HG02943 (cell line): ENCODE data around the gene TMEM11.
"Not testable (repeated sequence)": the region's sequence is repeated elsewhere in the genome, so short reads cannot be mapped to it uniquely, and the experiment has no call there.

Source experiments
- ATAC-seq: cut with Tn5 transposase; IDR thresholded peaks from one replicate; pipeline ENCODE4 v1.9.1; 2021; ENCODE audit warnings: mild to moderate bottlenecking, low read depth, moderate library complexity; ENCODE audit not compliant: unreplicated experiment

The TMEM11 gene

DNA sequence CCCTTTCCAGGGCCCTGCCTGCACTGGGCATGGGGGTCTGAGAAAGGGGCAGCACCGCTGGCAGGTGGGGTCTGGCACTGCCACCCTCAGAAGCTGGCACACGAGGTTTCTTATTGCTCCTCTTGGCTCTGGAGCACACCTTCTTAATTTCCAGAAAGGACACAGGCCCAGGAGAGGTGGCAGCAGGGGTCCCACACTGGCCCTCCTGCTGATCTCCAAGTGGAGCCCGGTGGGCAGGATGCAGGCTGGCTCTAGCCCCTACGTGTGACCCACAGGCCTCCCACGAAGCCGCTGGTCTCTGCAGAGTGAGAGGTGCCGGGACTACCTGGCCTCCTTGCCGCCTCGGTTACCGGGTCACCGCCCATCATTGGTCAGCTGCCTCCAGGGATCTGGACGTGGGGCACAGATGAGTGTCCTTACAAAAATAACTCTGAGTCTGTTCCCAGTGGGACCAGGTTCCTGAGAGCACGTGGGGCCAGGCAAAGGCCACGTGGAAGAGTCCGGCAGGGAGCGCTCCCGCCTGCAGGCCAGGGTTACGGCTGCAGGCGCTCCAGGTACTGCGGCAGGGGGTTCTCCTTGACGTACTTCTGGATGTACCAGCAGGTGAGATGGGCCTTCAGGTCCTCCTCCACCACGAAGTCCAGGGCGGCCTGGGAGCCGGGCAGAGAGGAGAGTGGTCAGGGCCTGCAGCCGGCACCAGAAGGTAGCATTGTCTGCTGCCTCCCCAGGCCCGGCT is 29.0 kb upstream of the TMEM11 start:
- ATAC-seq = no peak

DNA sequence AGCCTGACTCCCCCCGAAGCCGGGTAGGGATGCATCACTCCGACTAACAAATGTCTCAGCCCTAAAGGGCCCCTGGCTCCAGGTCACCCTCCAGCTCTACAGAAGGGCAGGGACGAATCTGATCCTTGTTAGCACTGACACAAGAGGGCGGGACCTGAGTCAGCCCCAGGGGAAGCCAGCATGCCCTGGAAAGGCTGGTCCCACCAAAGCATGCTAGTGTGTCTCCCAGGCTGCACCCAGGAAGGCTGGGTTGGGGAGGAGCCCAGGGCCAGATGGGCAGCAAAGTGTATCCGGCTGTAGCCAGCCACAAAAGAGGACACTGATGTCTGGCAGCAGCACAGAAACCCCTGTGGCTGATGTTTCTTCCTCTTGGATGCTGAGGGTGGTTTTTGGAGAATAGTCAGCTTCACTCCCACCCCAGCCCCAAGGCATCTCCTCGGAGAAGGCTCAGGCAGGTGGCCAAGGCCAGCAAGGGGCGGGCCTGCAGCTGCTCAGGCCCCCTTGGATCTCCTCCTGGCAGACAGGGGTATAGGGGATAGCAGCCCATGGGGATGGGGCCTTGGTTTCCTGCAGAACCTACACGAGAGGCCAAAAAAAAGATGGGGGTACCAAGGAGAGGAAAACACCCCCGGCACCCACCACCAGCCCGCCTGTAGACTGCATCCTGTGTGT is 28.2 kb upstream of the TMEM11 start:
- ATAC-seq = no peak

DNA sequence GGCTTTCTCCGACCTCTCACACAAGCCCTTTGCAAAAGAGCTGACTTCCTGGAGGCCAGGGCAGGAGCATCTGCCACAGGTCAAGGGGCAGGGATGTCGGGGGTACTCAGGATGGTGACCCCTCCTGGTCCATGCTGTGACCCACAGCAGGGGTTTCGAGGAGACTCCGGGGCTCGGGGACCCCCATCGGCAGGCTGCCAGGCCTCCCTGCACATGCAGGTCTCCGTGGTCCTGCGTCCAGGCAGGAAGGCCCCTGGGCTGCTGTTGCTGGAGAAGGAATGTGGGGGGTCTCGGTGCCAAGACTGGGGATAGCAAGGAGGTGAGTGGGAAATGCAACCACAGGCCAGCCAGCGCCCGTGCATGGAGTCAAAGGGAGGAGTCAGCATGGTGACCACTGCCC is 27.6 kb upstream of the TMEM11 start:
- ATAC-seq = no peak

DNA sequence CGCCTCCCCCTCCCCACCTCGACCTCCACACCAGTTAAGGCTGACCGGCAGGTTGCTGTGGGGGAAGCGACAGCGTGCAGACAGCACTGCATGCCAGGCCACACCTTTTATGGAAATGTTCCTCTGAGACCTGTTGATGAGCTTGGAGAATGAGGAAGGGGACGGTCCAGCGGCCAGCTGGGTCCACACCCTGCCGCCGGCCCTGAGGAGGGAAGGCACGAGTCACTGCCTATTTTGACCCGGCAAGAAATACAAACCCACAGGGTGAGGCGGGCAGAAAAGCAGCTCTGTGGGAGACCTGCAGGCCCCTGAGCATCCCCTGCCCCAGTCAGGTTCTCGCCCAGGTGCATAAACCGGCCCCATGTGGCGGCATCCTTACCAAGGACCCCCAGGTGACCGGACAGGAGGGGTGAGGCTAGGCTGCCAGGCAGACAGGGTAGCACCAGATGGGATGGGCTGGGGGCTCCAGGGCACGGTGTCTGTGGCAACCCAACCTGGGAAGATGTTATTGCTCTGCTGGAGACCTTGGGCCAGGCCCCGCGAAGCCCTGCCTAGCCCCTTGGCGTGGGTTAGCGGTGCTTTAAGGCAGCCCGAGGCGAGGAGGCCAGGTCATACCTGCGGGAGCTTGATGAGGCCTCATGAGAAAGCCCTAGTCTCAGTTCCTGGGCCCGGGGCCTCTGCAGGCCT is 26.6 kb upstream of the TMEM11 start:
- no peak for ATAC-seq

DNA sequence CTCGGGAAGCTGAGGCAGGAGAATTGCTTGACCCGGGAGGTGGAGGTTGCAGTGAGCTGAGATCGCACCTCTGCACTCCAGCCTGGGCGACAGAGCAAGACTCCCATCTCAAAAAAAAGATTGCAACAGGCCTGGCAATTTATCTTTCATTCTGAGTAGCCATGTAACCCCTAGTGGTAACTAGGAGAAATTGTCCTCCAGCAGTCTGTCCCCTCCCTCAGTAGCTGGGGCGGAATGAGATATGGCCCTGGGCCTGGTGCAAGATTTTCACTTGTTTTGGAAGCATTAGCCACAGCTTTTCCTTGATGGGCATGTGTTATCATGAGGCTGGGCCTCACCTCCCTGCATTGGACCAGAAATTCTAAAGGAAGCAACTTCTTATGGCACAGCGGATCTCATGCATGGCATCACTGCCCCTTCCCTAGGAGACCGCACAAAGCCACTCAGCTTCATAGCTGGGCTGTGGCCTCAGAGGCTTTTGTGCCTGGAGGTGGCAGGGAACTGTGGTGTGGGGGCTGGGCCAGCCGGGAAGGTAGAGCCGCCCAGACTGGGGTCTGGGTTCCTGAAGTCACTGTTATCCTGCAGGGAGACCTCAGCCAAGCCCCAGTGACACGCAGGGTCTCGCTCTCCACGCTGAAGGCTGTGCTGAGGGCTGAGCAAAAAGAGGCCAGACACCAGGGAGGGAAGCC is 25.9 kb upstream of the TMEM11 start:
- ATAC-seq = no peak

DNA sequence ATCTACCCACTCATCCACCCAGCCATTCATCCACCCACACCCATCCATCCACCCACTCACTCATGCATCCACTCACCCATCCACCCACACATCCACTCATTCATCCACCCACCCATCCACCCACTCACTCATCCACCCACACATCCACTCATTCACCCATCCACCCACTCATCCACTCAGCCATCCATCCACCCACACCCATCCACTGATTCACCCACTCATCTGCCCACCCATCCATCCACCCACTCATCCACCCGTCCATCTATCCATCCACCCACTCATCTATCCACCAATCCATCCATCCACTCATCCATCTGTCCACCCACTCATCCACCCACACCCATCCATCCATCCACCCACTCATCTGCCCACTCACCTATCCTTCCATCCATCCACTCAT is 22.0 kb upstream of the TMEM11 start:
- ATAC-seq = no peak

DNA sequence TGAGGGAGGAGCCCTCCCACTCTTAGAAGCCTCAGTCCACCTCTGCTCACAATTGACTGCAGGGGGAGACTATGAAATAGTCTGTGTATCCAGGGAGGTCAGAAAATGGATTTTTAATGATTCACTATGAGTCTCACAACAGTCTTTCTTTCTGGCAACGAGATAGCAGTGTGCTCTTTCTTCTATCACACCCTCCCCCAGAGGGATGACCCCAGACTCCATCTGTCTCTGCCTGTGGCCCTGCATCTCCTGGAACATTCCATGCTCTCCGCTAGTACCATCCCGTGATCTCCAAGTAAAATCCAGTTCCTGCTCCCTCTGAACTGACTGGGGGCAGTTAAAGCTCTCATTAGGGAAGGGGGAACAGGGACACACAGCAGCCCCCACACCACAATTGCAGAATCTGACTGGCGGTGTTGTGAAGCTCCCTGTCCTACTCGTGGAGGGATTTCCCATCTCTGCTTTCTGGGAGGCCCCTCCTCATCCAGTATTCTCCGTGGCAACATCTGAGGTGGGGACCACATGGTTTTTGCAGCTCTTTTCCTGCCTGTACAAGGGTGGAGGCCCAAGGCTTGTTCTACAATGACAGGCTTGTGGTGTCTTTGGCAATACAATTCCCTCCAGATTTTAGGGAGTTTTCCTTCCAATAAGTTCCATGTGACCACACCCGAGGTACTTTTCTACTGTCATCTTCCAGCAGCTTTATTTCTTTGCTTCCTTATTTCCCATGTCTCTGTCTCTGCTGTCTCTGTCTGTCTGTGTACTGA is 19.8 kb upstream of the TMEM11 start:
- ATAC-seq = no peak

DNA sequence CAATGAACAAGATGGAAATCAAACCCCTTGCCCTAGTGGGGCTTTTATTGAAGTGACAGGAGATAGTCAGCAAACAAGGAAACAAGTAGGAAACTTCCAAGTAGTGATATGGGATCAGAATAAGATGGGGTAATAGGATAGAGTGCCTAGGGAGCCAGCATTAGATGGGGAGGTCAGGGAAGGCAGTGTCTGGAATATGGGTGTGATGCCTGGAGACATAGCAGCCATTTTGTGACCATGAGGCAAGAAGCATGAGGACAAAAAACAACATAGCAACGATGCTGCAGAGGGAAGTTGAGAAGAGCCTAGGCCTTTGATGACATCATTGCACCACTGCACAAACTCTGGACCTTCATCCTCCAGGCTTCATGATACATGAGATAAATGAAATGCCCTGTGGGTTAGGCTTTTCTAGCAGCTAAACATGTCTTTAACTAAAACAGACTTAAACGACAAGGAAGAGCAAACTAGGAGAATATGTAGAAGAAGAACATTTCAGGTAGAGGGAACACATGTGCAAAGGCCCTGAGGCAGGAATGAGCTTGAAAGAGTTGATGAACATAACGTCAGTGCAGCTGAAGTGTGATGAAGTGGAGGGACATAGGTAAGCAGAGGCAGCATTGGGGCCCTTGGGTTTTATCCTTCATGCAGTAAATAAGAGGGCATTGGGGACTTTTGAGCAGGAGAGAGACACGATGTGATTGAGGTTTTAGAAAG is 18.2 kb upstream of the TMEM11 start:
- ATAC-seq = no peak

DNA sequence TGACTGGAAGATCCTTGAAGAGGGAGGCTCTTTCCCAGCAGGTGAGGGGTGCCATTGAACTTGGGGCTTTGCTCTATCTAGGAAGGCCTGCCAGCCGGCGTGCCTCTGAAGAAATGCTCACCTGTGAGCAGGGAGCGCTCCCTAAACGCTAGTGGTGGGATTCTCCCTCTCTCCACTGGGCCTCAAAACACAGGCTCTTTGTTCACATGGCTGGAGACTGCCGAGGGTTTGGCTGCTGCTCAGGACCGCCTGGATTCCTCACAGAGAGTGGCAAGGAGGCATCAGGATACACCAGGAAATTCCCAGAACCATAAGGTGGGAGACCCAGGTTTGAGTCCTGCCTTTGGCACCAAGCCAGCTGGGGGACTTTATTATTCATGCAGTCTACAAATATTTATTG is 17.6 kb upstream of the TMEM11 start:
- no peak for ATAC-seq

DNA sequence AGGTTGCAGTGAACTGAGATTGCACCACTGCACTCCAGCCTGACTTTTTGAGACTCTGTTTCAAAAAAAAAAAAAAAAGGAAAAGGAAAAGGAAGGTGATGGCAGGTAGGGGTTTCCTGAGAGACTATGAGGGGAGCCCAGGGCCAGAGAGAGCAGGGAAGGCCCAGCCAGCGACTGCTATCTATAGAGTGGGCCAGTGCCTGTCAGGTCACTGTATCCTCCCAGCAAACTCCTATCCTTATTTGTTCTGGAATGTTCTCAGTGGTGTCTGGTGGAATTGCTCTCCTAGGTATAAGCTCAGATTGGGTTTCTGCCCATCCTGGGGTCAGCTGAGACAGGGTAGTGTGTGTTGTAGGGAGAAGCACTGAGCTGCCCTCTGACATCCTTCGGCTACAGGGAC is 14.9 kb upstream of the TMEM11 start:
- no peak for ATAC-seq

DNA sequence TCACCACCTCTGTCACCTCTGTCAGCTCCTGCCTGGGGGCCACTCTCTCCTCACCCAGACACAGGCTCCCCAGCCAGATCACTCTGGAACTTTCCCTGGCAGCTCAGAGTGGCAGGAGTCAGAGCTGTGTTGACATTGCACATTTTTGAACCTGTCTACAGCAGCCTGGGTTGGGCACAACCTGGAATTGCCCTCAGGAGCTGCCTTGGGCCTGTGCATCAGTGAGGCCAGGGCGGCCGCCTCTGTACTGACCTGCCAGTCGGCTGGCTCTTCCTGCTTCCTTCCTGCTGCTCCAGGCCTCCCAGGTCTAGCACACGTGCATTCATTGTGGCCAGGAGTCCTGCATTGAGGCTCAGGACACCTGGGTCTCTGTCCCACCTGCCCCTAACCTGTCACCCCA is 14.2 kb upstream of the TMEM11 start:
- ATAC-seq = no peak

DNA sequence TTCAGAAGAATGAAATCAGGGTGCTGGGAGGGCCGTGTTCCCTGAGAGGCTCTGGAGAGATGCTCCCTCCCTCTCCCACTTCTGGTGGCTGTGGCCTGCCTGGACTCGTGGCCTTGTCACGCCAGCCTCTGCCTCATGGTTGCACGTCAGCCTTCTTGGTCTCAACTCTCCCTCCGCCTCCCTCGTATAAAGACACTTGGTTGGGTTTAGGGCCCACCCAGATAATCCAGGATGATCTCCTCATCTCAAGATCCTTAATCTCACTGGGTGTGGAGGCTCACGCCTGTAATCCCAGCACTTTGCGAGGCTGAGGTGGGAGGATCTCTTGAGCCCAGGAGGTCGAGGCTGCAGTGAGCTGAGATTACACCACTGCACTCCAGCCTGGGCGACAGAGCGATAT is 13.3 kb upstream of the TMEM11 start:
- not testable (repeated sequence) for ATAC-seq

DNA sequence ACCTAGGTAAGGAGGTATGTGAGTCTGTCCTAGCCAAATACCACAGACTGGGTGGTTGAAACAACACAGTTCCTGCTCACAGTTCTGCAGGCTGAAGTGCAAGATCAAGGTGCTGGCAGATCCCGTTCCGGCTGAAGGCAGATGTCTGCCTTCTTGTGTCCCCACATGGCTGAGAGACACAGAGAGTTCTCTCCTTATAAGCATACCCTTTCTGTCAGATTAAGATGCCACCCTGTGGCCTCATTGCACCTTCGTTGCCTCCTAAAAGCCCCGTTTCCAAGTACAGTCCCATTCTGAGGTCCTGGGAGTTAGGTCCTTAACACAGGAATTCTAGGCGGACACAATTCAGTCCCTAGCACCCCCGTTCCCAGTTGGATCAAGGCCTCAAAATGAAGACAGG is 9.1 kb upstream of the TMEM11 start:
- no peak for ATAC-seq

DNA sequence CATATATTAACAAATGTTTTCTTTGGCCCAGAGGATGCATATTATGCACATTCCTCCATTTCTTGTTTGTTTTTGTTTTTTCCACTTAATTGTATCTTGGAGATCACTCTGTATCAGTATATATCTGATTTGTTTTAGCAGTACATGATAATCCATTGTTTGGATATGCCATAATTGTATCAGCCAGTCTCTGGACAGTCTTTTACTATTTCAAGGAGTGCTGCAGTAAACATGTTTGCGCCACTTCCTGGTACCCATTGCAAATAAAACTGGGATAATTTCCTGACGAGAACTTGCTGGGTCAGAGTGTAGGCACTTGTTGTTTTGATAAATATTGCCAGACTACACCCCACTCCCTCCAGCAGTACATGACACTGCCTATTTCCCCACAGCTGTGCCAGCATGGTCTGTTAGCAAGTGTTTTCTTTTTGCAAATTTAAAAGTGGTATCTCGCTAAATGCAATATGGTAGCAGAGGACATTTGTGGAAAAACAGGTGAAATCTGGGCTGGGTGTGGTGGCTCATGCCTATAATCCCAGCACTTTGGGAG is 4.9 kb upstream of the TMEM11 start:
- ATAC-seq = no peak

DNA sequence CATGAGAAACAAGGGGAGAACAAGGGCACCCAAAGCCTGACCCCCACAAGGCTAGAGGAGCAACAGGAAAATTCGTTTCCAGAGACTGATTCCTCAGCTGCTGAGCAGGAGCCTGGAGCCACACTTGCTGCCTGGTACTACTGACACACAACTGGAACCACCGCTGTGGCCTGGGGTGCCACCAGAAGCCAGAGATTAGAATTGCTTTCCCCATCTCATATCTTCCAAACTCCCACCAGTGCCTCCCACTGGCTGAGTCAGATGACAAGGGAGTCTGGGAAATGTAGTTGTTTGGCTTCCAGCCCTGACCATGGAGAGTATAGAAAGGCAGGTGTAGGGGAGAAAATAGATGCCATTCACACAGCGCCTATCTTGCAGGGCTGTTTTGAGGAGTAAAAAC is 4.1 kb upstream of the TMEM11 start:
- ATAC-seq = no peak

DNA sequence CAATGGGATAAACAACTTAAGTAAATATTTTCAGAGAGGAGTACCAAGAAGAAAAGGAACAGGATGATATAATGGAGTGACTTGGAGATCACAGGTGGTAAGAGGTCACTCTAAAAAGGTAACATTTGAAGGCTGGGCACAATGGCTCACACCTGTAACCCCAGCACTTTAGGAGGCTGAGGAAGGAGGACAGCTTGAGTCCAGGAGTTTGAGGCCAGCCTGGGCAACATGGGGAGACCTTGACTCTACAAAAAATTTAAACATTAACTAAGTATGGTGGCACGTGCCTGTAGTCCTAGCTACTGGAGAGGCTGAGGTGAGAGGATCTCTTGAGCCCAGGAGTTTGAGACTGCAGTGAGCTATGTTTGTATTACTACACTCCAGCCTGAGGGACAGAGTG is 3.4 kb upstream of the TMEM11 start:
- ATAC-seq = no peak

DNA sequence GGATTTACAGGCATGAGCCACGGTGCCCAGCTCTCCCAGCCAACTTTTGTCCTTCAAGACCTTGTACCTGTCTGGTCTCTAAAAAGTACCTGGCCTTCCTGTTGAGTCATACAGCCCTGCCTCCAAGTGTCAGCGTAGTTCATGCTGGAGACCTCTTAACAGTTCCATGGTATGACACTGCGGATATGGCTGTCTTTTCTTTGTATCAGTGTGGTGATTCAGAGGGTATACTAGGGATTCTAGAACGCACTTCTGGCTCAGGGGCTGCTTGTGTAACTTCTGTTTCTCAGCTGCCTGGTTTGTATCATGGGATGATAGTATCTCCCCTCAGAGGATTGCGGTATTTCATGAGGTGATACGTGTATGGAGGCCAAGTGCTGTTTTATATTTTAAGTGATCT is 2.0 kb upstream of the TMEM11 start:
- ATAC-seq = no peak

DNA sequence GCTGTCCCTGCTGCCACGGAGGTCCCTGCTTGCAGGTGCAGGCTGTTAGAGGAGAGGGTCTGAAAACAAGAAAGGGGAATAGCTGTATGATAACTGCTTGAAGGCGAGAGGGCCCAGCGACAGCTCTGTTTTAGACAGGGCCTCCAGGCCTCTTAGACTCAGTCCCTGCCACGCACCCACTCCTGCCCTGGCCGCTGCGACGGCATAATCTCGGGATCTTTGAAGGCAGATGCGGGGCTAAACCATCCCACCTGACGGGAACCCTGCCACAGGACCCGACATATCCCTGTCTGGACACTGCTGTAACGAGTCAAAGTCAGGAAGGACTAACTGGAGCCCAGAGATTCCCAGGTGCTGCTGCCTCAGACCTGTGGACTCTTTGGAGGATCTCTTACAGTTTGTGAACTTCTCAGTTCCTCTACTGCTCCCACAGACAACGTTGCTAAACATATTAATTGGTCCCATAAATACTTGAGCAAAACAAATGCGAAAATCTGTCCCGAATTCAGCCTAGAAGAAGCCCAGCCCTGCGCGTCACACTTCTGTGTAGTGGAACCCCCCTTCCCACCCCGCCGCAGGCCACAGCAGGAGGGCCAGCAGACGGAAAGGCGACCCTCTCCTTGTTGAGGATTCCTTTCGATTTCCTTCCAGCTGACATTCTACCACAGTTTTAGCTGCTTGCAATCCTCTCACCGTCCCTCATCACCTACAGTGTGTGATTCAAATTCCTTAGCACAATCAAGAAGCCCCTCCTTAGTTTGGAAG is 998 bp upstream of the TMEM11 start:
- ATAC-seq = peak; percentile 12

DNA sequence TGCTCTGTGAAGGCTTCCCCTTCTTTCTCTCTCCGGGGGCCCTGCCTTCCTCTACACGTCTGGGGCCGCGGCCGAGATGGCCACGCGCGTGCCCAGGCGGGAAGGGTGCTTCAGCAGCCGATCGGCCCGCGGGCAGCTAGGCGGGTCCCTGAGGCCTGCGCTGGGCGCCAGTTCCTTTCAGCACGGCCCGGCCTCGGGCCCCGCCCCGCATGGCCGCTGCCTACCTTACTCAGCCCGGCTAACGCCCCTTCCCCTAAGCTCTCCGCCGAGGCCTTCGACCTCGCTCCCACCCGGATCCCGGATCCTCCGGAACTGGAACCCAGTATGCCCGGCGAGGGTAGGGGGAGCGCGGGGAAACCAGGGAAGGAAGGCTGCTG is 335 bp downstream of the TMEM11 start:
- peak; percentile 19 for ATAC-seq
